Body of pancreas (tissue), 4 donors: ENCODE data around the gene WDR73.

ENCODE experiments used
- CTCF ChIP-seq, 7 experiments: fragments of 450-650 bp in 4 of 7; fragments of 200-600 bp in 3 of 7; sonication (generic) in 3 of 7; IDR thresholded peaks; one replicate each; pipeline ENCODE4 v1.5.1; 2016 to 2019; ENCODE audit warnings: antibody characterized with exemption in 7 of 7
- POLR2A ChIP-seq, 3 donors: fragments of 450-650 bp; IDR thresholded peaks; one replicate each; pipeline ENCODE4 v1.6.1; 2016; ENCODE audit warnings: antibody characterized with exemption in 3 of 3, mild to moderate bottlenecking in 2 of 3

- TF ChIP-seq CTCF (IDR thresholded peaks at IDR 0.05), result no peak
- no peak for TF ChIP-seq POLR2A (IDR thresholded peaks at IDR 0.05)
These were observed 4.4 kb downstream of the WDR73 start for GRCh38 chr15:84649706-84650105.
